NCI-H748 (cell line): ENCODE measurements around the gene CUX1.
"Not testable (repeated sequence)": the region's sequence is repeated elsewhere in the genome, so short reads cannot be mapped to it uniquely, and the experiment has no call there.

Source experiments
- DNase-seq: peaks from one replicate; lab custom pipeline; 2025; ENCODE audit not compliant: unreplicated experiment; lab: John Stamatoyannopoulos, UW

CUX1 gene

GRCh38 chr7:101913247-101913721 is 95.9 kb downstream of the CUX1 start:
- DNase-seq = no peak

GRCh38 chr7:101913851-101914250 is 96.4 kb downstream of the CUX1 start:
- no peak for DNase-seq

- DNase-seq = no peak
Measured at GRCh38 chr7:101915000-101915399, 97.6 kb downstream of the CUX1 start.

GRCh38 chr7:101916041-101916800 is 98.8 kb downstream of the CUX1 start:
- DNase-seq = no peak

- no peak for DNase-seq
Measured at GRCh38 chr7:101916876-101917275, 99.5 kb downstream of the CUX1 start.

- DNase-seq = no peak
Measured at GRCh38 chr7:101917566-101917965, 100.1 kb downstream of the CUX1 start.

- DNase-seq = no peak
Measured at GRCh38 chr7:101918426-101918825, 101.0 kb downstream of the CUX1 start.

- no peak for DNase-seq
Measured at GRCh38 chr7:101919363-101920115, 102.1 kb downstream of the CUX1 start.

- DNase-seq = no peak
Measured at GRCh38 chr7:101921061-101921460, 103.6 kb downstream of the CUX1 start.

- not testable (repeated sequence) for DNase-seq
Measured at GRCh38 chr7:101921546-101922489, 104.4 kb downstream of the CUX1 start.

GRCh38 chr7:101922631-101923601 is 105.5 kb downstream of the CUX1 start:
- no peak for DNase-seq

- DNase-seq = no peak
Measured at GRCh38 chr7:101923602-101923985, 106.2 kb downstream of the CUX1 start.

GRCh38 chr7:101924171-101924570 is 106.7 kb downstream of the CUX1 start:
- no peak for DNase-seq

GRCh38 chr7:101926265-101926664 is 108.8 kb downstream of the CUX1 start:
- DNase-seq = no peak

- no peak for DNase-seq
Measured at GRCh38 chr7:101927389-101927788, 110.0 kb downstream of the CUX1 start.

- DNase-seq = no peak
Measured at GRCh38 chr7:101927802-101928201, 110.4 kb downstream of the CUX1 start.

- no peak for DNase-seq
Measured at GRCh38 chr7:101929256-101929655, 111.8 kb downstream of the CUX1 start.

- DNase-seq = not testable (repeated sequence)
Measured at GRCh38 chr7:101929911-101930310, 112.5 kb downstream of the CUX1 start.

- DNase-seq = no peak
Measured at GRCh38 chr7:101932083-101932482, 114.7 kb downstream of the CUX1 start.

GRCh38 chr7:101933028-101933427 is 115.6 kb downstream of the CUX1 start:
- DNase-seq = no peak
